Coronary artery (tissue), 2 donors: Measurements from ENCODE around the gene PKNOX2.

Source experiments
- DNase-seq: peaks from one replicate; pipeline ENCODE4 v3.0.0-alpha.2; 2017; ENCODE audit warnings: low spot score
- H3K27ac ChIP-seq, 2 donors: fragments of 200-600 bp; sonication (generic); one replicate each; pipeline ENCODE4 v1.5.1; 2016 to 2019
- H3K4me3 ChIP-seq: fragments of 200-600 bp; sonication (generic); 2 replicates; pipeline ENCODE4 v1.5.1; 2016; ENCODE audit warnings: mild to moderate bottlenecking, moderate library complexity
- TF ChIP-seq, protein P1 (sequence below): fragments of 200-600 bp; sonication (generic); IDR thresholded peaks from one replicate; pipeline ENCODE4 v1.5.1; 2019; ENCODE audit warnings: antibody characterized with exemption

Gene PKNOX2

GRCh38 chr11:125351033-125351867, 186.7 kb downstream of the PKNOX2 start:
- Histone ChIP-seq H3K27ac (no peak overlapping the region), H3K4me3 (no peak overlapping the region)
- TF ChIP-seq, protein P1, sequence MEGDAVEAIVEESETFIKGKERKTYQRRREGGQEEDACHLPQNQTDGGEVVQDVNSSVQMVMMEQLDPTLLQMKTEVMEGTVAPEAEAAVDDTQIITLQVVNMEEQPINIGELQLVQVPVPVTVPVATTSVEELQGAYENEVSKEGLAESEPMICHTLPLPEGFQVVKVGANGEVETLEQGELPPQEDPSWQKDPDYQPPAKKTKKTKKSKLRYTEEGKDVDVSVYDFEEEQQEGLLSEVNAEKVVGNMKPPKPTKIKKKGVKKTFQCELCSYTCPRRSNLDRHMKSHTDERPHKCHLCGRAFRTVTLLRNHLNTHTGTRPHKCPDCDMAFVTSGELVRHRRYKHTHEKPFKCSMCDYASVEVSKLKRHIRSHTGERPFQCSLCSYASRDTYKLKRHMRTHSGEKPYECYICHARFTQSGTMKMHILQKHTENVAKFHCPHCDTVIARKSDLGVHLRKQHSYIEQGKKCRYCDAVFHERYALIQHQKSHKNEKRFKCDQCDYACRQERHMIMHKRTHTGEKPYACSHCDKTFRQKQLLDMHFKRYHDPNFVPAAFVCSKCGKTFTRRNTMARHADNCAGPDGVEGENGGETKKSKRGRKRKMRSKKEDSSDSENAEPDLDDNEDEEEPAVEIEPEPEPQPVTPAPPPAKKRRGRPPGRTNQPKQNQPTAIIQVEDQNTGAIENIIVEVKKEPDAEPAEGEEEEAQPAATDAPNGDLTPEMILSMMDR: no peak
- no peak for DNase-seq

DNA sequence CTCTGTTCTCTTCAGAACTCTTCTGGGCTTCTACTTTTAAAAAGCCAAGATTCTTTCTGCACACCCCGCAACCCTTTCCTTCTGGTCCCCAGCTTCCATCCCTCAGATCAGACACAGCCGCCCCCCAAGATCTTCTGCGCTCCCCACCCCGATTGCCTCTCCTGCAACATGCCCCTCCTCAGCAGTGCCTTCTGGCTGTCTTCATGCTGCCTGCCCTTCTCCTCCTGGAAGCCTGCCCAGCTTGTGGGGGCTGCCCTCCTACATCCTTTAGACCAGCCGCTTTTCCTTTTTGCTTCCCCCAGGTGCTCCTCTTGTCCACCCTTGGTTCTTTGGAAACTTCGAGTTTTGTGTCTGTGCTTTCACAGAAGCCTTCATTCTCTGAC, 187.3 kb downstream of the PKNOX2 start:
- TF ChIP-seq, protein P1: no peak
- no peak for DNase-seq
- no peak overlapping the region for H3K4me3 ChIP-seq
- H3K27ac ChIP-seq: no peak overlapping the region

DNA sequence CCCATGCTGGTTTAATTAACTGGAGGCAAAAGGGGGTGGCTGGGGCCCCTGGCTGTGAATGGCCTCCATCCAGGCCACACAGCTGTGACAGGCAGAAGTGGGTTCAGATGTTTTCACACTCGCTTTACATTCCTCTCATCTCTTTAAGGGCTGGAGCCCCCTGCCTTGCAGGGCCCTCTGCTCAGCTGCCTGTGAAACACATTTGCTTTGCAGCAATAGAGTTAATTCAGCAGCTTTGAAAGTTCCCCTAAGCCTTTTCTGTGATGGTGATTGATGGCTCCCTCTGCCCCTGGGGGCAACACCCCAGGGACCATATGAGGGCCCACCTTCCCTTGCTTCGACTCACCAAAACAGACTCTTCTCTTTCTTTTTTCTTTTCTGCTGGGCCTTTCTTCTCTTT, 192.2 kb downstream of the PKNOX2 start:
- no peak overlapping the region for H3K27ac ChIP-seq
- no peak overlapping the region for H3K4me3 ChIP-seq
- DNase-seq: no peak
- TF ChIP-seq, protein P1: no peak

DNA sequence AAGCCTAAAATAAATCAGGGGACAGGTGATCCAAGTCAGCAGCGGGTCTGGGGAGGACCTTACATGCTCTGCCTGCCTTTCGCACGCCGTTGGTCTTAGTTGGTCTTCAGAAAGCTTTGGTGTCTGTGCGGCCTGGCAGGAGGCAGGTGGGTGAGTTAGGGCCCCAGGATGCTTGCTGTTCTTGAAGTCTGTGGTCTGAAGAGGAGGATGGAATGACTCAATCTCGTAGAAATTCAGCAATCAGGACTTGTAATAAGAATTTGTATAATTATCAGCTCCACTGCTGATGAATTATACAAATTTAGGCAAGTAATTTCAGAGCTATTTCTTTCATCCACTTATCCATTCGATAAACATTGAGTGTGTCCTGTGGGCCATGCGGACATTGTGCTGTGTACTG, 193.0 kb downstream of the PKNOX2 start:
- TF ChIP-seq, protein P1: no peak
- no peak for DNase-seq
- no peak overlapping the region for H3K4me3 ChIP-seq
- no peak overlapping the region for H3K27ac ChIP-seq

DNA sequence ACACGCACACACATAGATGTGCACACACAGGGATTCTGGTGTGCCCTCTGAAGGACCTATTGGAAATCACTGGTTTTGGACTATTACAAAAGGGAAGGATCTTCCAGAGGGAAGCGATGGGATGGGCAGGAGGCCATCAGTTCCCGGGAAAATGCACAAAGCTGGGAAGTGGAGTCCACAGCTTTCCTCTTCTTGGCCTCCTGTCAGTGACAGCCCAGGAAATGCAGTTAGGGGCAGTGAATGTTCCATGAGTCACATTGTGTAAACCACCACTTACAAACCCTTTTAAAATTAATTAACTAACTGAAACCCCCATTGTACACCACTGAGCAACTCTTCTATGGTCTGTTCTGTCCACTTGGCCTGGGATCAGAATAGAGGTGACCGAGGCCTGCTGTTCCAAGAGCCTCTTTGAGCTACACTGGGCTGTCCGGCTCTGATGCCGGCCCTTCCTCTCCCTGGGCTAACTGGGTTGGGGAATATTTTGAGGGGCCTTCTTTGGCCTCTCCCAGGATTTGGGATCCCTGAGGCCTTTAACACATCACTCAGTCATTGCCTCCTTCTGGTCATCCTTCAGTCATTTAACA, 193.8 kb downstream of the PKNOX2 start:
- Histone ChIP-seq H3K4me3 (no peak overlapping the region), H3K27ac (no peak overlapping the region)
- TF ChIP-seq, protein P1: no peak
- DNase-seq: no peak

DNA sequence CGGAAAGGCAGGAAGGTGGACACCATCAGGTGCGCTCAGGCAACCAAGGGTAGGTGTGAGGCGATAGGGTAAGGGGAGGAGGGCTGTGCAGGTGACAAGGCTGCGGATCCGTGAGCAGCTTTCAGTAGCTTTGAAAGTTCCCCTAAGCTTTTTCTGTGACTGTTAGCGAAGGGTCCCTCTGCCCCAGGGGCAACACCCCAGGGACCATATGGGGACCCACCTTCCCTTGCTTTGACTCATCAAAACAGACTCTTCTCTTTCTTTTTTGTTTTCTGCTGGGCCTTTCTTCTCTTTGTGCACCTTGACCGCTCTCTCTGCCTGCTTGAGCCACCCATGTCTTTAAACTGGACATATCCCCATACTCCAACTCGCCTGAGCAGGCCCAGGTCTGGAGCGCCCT, 194.6 kb downstream of the PKNOX2 start:
- TF ChIP-seq, protein P1: no peak
- H3K27ac ChIP-seq: no peak overlapping the region
- no peak for DNase-seq
- no peak overlapping the region for H3K4me3 ChIP-seq

GRCh38 chr11:125360066-125360465, 195.5 kb downstream of the PKNOX2 start:
- TF ChIP-seq, protein P1: no peak
- no peak for DNase-seq
- Histone ChIP-seq H3K4me3 (no peak overlapping the region), H3K27ac (no peak overlapping the region)
